Stomach (tissue), 4 donors: ENCODE measurements around the gene HIP1.

Experiments
- EP300 ChIP-seq: sonication (generic); formaldehyde crosslinking; IDR thresholded peaks from one replicate; pipeline ENCODE4 v1.6.1; 2017; ENCODE audit warnings: antibody characterized with exemption
- POLR2A ChIP-seq, 4 donors: fragments of 450-650 bp; IDR thresholded peaks; one replicate each; pipeline ENCODE4 v1.6.1; 2016; ENCODE audit warnings: antibody characterized with exemption in 4 of 4, control low read depth in 2 of 4, mild to moderate bottlenecking in 1 of 4, moderate library complexity in 1 of 4
- POLR2AphosphoS5 ChIP-seq, 3 donors: sonication (generic); formaldehyde crosslinking; IDR thresholded peaks; one replicate each; pipeline ENCODE4 v1.6.1; 2016; ENCODE audit warnings: antibody characterized with exemption in 3 of 3
- TF ChIP-seq, protein P1 (sequence below), 7 experiments: fragments of 450-650 bp in 4 of 7; fragments of 200-600 bp in 3 of 7; sonication (generic) in 3 of 7; IDR thresholded peaks; one replicate each; pipeline ENCODE4 v1.5.1; 2016 to 2019; ENCODE audit warnings: antibody characterized with exemption in 7 of 7, control low read depth in 2 of 7, mild to moderate bottlenecking in 1 of 7

DNA sequence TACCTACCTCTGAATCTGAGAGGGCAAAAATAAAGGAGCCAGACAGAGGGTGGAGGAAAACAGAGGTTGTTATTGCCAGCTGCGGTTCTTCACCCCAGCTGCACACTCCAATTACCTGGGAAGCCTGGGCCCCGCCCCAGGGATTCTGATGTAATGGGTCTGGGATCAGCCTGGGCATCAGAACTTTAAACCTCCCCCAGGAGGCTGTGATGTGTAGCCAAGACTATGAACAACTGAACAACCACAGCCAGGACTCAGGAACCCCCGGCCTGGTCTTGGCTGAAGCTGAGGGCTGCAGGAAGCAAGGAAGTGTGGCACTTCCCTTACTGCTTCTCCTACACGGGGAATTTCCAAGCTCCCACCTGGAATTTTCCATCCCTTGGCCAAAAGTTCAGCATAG lies 89.3 kb downstream of the HIP1 start:
- TF ChIP-seq POLR2AphosphoS5 (IDR thresholded peaks at IDR 0.05) (no peak), EP300 (no peak), POLR2A (IDR thresholded peaks at IDR 0.05) (no peak)
- TF ChIP-seq, protein P1, sequence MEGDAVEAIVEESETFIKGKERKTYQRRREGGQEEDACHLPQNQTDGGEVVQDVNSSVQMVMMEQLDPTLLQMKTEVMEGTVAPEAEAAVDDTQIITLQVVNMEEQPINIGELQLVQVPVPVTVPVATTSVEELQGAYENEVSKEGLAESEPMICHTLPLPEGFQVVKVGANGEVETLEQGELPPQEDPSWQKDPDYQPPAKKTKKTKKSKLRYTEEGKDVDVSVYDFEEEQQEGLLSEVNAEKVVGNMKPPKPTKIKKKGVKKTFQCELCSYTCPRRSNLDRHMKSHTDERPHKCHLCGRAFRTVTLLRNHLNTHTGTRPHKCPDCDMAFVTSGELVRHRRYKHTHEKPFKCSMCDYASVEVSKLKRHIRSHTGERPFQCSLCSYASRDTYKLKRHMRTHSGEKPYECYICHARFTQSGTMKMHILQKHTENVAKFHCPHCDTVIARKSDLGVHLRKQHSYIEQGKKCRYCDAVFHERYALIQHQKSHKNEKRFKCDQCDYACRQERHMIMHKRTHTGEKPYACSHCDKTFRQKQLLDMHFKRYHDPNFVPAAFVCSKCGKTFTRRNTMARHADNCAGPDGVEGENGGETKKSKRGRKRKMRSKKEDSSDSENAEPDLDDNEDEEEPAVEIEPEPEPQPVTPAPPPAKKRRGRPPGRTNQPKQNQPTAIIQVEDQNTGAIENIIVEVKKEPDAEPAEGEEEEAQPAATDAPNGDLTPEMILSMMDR (IDR thresholded peaks at IDR 0.05), result no peak
